CD4-positive, alpha-beta T cell treated with Interferon gamma for 1 hour (primary cell): ENCODE measurements around the gene SLC25A22.

Source experiments
- DNase-seq: peaks from one replicate; pipeline ENCODE4 v3.0.0-alpha.2; 2020

The SLC25A22 gene

GRCh38 chr11:798093-798713 is at the start of gene SLC25A22:
Gene SLC25A22, minus strand, starts transcription at chr11:798281. Its CDS starts 3,275 bp downstream, at chr11:795006.
- peak; percentile 77 for DNase-seq

- DNase-seq, result no peak
Observed at GRCh38 chr11:847876-848275, 49.8 kb upstream of the SLC25A22 start.

DNA sequence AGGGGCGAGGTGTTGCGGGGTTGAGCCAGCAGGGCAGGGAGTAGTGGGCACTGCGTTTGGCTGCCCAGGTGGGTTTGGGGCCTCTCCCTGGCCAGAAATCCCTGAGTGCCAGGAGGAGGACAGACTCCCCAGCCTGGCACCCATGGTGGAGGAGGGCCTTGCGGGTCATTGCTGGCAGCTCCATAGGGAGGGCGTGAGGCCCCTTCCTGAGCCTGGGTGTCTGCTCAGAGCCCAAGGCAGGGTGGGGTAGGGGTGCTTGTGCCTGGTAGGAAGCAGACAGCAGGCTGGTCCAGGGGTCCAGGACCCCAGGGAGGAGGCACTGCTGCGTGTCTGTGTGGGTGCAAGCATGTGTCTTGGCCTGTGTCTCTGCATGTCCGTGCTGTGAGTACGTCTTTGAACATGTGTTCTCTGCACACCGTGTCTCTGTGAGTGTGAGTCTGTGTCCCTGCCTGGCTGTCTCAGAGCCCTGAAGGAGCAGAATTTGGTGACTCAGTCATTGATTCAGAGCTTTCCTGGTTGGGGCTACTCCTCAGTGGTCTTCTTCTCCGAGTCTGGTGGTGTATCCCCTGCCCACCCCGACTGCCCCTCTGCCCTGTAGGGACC is 48.5 kb upstream of the SLC25A22 start:
- no peak for DNase-seq

DNA sequence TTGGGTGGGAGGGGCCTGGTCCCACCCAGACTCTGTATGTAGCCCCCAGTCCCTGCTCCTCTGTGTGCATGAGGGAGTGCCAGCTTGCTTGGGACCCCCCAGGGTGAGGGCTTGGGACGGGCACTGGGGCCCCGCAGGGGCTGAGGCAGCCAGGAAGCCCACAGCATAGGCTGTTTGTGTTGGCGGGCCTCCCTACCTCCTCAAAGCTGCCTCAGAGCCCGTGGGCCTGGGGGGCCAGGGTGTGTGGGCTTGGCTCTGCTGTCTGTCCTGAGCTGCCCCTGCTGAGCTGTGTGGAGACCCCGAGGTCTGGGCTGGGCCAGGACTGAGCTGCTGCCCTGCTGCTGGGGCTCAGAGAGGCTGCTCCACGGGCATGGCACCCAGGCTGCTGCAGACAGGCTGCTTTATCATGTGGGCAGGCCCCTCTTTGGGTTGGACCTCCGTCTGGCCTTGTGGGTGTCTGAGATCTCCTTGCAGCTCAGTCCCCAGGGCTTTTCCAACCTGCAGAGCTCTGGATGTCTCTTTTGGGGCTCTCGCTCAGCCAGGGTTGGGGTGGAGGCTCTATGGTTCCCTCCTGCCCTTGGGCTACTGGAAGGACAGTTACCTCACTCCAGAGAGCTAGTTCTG is 47.9 kb upstream of the SLC25A22 start:
- DNase-seq, result no peak

DNA sequence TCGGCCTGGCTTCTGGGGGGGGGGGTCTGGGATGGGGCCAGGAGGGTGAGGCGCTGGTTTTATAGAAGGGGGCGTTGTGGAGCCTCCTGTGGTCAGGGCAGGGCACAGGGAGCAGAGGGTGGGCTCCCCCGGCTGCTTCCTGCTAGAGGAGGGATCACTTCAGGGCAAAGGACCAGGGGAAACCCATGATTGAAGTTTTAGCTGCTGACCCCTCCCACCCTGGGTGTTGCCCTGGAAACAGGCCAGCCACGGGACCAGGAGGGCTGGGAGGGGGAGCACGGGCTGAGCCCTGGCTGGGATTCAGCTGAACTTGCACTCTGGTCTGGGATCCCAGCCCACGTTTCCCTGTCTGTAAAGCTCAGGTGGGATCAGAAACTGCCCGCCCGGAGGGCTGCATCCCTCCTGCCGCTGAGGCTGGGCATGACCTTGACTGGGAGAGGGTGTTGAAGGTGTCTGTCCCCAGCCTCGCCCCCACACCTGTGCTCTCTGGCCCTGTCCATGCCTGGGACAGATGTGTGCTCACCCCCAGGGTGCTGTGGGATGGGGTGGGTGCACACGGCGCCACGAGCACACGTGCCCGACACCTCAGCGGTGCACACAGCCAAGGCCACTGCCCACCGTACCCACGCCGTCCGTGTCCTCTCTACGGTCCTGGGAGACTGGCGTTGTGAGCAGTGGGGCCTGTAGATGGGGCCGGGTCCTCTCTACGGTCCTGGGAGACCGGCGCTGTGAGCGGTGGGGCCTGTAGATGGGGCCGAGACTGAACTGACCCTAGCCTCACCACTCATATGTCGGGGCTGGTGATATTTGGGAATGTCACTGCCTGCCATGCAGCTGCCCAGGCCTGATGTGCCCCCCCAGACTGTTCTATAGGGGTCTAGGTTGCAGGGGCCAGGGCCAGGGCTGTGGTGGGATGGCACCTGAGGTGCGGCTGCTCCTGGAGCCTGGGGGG is 46.9 kb upstream of the SLC25A22 start:
- DNase-seq, result peak; percentile 54

DNA sequence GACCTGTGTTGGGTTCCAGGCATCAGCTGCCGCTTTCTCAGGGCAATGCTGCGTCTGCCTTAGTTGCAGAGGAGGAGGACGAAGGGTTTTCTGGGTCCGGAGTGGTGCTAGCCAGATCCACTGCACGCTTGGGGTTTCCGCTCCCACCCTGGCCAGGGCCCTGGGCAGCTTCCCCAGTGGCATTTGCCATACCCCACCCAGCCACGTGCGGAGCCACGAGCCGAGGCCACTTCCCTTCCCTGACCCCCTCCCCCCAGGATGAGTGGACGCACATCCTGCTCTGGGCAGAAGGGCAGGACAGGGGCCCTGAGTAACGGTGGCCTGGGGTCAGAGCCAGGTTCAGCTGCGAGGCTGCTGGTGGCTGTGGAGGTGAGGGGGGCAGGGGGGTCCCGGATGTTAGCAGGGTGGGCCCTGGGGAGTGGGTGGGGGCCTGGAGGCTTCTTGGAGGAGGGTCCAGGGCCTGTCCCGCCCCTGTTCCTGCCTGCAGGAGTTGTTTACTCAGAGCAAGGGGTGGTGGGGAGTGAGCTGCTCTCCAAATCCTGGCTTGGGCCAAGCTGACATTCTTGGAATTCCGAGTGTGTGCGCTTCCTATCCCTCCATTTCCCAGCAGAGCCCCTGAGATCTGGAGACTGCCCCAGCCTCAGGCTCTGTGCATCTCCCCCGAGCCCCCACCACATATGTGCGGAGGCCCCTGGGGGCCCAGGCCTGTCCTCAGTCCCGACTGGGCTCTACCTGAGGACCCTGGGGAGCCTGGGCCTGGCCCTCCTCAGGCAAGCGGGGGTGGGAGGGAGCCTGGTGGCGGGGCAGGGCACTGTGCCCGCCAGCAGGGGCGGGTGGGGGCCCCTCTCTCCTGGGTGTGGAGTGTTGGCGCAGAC is 46.0 kb upstream of the SLC25A22 start:
- DNase-seq, result peak; percentile 64

DNA sequence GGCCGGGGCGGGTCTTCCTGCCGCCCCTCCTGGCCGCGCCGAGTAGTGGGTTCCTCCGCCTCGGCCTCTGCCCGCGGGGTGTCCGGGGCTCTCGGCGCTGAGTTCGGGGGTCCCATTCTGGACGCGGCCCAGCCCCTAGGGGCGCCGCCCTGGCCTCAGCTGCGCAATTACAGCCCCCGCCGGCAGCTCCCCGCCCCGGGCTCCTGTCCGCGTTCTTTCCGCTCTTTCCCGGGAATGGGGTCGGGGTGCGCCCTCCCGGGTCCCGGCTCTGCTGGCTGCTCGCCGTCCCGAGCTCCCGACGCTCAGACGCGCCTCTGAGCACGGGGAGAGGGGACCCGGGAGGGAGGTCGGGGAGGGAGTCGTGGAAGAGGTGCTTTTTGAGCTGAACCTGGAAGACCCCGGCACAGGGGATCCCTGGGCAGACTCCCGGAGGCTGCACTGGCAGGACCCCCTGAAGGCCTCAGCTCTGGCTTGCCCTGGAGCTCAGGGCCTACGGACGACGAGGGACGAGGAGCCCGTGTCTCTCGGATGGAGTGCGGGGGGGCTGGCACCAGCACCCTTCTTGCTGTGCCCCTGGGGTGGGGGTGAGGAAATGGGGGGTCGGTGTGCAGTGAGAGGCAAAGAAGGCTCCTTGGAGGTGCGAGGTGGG is 45.1 kb upstream of the SLC25A22 start:
- no peak for DNase-seq

- DNase-seq, result peak; percentile 80
Observed at GRCh38 chr11:842370-843002, 44.4 kb upstream of the SLC25A22 start, which contains the start of the genes POLR2L and TSPAN4. Gene POLR2L, minus strand, starts transcription at chr11:842529. Its CDS starts 21 bp downstream, at chr11:842508. Gene TSPAN4, plus strand, starts transcription at chr11:842852. Its CDS starts 7,453 bp downstream, at chr11:850305.

DNA sequence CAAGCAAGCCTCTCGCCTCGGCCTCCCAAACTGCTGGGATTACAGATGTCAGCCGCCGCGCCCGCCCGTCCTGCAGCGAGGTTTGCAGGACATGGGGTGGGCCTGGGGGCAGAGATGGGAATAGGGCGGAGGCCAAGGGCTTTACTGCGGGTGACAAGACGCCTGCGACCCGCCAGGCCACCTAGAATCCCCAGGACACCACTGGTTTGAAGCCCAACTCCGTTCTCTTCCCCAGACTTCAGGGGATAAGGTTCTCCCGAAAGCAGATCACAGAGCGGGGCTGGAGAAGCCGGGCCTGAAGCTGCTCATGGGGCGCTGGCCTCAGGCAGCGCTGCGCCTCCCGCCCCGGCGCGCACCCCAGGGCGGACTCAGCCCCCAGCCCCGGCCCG is 43.9 kb upstream of the SLC25A22 start:
- no peak for DNase-seq

DNA sequence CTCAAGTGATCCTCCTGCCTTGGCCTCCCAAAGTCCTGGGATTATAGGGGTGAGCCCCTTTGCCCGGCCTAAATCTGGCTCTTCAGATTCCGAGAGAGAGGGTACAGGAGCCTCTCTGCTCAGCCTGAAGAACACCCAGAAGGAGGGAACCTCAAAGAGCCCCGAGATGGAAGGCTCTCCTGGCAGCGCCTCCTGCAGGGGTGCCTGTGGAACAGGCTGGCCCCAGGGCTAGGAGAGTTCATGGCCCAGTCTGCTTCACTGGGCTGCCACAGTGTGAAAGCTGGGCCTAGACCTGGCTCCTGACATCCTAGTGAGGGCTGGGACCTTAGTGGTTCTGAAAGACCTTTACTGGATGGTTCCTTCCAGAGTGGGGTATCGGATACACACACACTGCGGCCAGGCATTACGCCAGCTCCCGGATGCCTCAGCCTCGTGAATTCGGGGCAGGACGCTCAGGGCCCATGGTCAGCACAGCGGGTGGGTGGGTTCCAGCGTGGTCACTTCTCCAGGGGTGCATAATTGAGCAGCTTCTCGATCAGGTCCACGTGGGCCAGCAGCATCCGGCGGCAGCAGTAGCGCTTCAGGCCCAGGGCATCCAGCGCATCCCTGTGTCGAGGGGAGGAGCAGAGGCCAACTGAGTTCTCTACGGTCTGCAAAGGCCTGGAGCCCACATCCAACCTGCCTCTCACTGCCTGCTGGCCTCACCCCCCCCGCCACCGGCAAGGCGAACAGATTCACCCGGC is 42.0 kb upstream of the SLC25A22 start:
- DNase-seq, result no peak

GRCh38 chr11:839280-839623 is 41.2 kb upstream of the SLC25A22 start:
- no peak for DNase-seq

DNA sequence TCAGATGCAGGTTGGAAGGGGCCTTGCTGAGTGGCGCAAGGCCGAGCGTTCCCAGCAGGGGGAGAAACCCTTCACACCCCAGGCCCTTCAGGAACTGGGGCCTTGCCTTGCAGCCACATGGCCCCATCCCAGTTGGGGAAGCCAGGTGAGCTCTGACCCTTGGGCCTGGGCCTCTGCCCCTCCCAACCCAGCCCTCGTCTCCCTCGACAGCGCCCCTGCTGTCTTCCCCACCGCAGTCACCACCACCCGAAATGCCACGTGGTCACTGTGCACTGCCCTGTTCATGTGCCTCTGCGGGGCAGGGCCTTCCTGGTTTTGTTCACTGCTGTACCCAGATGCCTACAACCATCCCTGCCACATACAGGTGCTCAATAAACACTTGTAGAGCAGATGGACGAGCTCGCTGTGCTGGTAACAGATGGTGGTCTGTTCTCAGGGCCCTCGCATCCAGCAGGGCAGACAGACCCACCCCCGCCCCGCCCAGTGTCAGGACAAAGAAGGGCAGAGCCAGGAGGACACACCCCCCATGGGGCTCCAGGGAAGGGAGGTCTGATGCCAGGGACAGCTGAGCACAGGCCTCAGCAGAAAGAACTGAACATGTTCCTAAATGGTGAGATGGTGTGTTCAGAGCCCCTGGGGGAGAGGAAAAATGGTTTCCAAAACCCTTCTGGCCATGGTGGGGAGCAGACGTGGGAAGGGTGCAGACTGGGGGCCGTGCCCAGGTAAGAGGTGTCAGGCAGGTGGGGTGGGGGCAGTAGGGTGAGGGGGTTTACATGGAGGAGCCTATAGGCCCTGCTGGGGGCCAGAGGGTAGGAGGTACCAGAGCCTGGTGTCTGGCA is 40.6 kb upstream of the SLC25A22 start:
- DNase-seq, result no peak

DNA sequence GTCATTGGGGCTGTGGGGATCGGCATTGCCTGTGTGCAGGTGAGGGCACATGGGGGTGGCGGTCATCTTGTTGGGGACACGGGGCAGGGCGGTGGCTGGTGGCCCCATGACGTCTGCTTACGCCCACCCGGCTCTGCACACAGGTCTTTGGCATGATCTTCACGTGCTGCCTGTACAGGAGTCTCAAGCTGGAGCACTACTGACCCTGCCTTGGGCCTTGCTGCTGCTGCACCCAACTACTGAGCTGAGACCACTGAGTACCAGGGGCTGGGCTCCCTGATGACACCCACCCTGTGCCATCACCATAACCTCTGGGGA is 39.9 kb upstream of the SLC25A22 start:
- no peak for DNase-seq

DNA sequence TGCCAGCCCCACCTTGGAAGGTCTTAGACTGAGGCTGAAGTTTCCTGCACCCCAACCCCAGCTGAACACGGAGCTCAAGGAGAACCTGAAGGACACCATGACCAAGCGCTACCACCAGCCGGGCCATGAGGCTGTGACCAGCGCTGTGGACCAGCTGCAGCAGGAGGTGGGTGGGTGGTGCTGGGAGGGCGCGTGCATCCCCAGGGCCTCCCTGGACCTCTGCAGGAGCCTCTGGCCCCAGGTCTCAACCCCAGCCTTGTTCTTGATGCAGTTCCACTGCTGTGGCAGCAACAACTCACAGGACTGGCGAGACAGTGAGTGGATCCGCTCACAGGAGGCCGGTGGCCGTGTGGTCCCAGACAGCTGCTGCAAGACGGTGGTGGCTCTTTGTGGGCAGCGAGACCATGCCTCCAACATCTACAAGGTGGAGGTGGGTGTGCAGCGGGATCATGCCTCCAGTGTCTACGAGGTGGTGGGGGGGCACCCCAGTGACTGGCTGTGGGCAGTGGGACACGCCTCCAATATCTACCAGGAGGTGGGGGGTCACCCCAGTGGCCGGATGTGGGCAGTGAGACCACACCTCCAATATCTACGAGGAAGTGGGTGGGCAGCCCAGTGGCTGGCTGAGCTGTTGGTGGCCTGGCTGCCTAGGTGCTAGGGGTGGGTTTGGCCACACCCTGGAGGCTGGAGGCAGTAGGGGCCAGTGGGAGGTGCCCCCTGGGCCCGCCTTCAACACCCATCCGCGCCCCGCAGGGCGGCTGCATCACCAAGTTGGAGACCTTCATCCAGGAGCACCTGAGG is 39.3 kb upstream of the SLC25A22 start:
- DNase-seq, result no peak

DNA sequence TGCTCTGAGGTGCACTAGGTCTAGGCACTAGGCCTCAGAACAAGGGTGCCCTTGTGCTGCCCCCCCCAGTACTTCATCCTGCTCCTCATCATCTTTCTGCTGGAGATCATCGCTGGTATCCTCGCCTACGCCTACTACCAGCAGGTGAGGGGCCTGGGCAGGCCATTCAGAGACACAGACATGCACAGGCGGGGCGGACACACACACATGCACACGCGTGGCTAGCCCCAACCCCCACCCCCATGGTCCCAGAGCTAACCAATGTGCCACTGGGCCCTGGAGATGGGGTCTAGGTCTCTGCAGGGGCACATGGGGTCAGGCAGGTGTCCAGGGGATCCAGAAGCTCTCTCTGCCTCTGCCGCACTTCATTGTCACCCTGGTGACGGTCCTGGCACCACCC is 38.6 kb upstream of the SLC25A22 start:
- DNase-seq, result no peak

- DNase-seq, result no peak
Observed at GRCh38 chr11:836274-836673, 38.2 kb upstream of the SLC25A22 start.

- DNase-seq, result peak; percentile 42
Observed at GRCh38 chr11:834371-835316, 36.6 kb upstream of the SLC25A22 start.
